Kidney glomerular epithelial cell (primary cell): Measurements from ENCODE around the gene TEX13A.

Source experiments
- DNase-seq: peaks from one replicate; lab custom pipeline; 2025; lab: John Stamatoyannopoulos, UW

Gene TEX13A

GRCh38 chrX:105173071-105173470 is 47.4 kb downstream of the TEX13A start:
- no peak for DNase-seq
